ENCODE measurements around the gene PLA2G12A.
"Not testable (repeated sequence)": the region's sequence is repeated elsewhere in the genome, so short reads cannot be mapped to it uniquely, and the experiment has no call there.

PLA2G12A gene

GRCh38 chr4:109728385-109728784 is 1.5 kb downstream of the PLA2G12A start:
- no peak for DNase-seq (ENCODE audit: low read depth)

- DNase-seq (ENCODE audit: low read depth), result no peak
These were observed 6.8 kb downstream of the PLA2G12A start for GRCh38 chr4:109723110-109723509.

- DNase-seq (ENCODE audit: low read depth), result no peak
These were observed 7.5 kb downstream of the PLA2G12A start for GRCh38 chr4:109722357-109722756.

- no peak for DNase-seq (ENCODE audit: low read depth)
These were observed 8.8 kb downstream of the PLA2G12A start for GRCh38 chr4:109721033-109721432.

- no peak for DNase-seq (ENCODE audit: low read depth)
These were observed 10.3 kb downstream of the PLA2G12A start for GRCh38 chr4:109719604-109720003.

- DNase-seq (ENCODE audit: low read depth), result no peak
These were observed 11.1 kb downstream of the PLA2G12A start for GRCh38 chr4:109718759-109719158.

GRCh38 chr4:109713500-109713899 is 16.4 kb downstream of the PLA2G12A start:
- DNase-seq (ENCODE audit: low read depth), result no peak

GRCh38 chr4:109708990-109709389 is 20.9 kb downstream of the PLA2G12A start:
- DNase-seq (ENCODE audit: low read depth), result no peak

GRCh38 chr4:109708435-109708834 is 21.4 kb downstream of the PLA2G12A start:
- no peak for DNase-seq (ENCODE audit: low read depth)

- DNase-seq (ENCODE audit: low read depth), result no peak
These were observed 26.1 kb downstream of the PLA2G12A start for GRCh38 chr4:109703664-109704361.

GRCh38 chr4:109702950-109703663 is 26.8 kb downstream of the PLA2G12A start, which contains the start of gene CASP6:
Gene CASP6, minus strand, starts transcription at chr4:109703445. Its CDS starts 50 bp downstream, at chr4:109703395.
- peak; percentile 66 for DNase-seq (ENCODE audit: low read depth)

- no peak for DNase-seq (ENCODE audit: low read depth)
These were observed 28.1 kb downstream of the PLA2G12A start for GRCh38 chr4:109701566-109702410.

- no peak for DNase-seq (ENCODE audit: low read depth)
These were observed 30.2 kb downstream of the PLA2G12A start for GRCh38 chr4:109699553-109700225.

GRCh38 chr4:109698656-109699055 is 31.2 kb downstream of the PLA2G12A start:
- DNase-seq (ENCODE audit: low read depth), result no peak

- no peak for DNase-seq (ENCODE audit: low read depth)
These were observed 38.4 kb downstream of the PLA2G12A start for GRCh38 chr4:109691411-109691920.

GRCh38 chr4:109690690-109691410 is 39.0 kb downstream of the PLA2G12A start:
- DNase-seq (ENCODE audit: low read depth), result no peak

- DNase-seq (ENCODE audit: low read depth), result no peak
These were observed 45.1 kb downstream of the PLA2G12A start for GRCh38 chr4:109684727-109685126.

- no peak for DNase-seq (ENCODE audit: low read depth)
These were observed 46.1 kb downstream of the PLA2G12A start for GRCh38 chr4:109683621-109684253.

- no peak for DNase-seq (ENCODE audit: low read depth)
These were observed 47.0 kb downstream of the PLA2G12A start for GRCh38 chr4:109682875-109683274.

- not testable (repeated sequence) for DNase-seq (ENCODE audit: low read depth)
These were observed 50.9 kb downstream of the PLA2G12A start for GRCh38 chr4:109678925-109679324.

GRCh38 chr4:109678472-109678871 is 51.4 kb downstream of the PLA2G12A start:
- not testable (repeated sequence) for DNase-seq (ENCODE audit: low read depth)

Measured in T-helper 22 cell (primary cell).